NCI-H1092 (cell line): Measurements from ENCODE around the gene RNF213.

Experiments
- DNase-seq: peaks from one replicate; lab custom pipeline; 2025; lab: John Stamatoyannopoulos, UW

Gene RNF213

DNA sequence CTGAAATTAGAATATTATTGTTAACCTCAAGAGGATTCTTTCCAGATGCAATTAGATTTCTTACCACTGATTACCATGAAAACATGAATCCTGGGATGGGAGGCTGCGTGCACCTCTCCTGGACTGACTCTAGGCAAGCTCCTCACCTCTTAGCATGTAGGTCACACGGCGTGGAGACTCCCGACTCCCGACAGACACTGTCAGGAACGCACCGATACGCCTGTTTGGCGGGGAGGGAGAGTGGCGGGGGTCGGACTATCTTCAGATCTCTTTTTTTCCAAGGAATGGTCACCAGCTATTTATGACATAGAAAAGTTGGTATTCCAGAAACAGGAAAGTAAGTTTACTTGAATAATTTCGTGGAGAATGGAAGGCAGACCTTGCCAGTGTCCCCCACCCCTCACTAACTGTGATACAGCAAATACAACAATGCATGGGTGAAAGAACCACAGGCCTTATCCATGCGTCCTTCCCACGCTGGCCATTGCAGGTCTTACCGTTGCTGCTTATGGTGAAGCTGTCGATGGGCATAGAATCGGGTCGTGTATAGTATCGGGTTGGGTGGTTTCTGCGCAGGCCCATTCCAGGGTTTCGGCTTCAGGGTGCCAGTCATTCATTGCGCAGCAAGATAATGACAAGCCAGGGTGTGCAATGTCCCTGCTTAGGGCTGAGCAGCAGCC lies 91.7 kb downstream of the RNF213 start:
- no peak for DNase-seq

DNA sequence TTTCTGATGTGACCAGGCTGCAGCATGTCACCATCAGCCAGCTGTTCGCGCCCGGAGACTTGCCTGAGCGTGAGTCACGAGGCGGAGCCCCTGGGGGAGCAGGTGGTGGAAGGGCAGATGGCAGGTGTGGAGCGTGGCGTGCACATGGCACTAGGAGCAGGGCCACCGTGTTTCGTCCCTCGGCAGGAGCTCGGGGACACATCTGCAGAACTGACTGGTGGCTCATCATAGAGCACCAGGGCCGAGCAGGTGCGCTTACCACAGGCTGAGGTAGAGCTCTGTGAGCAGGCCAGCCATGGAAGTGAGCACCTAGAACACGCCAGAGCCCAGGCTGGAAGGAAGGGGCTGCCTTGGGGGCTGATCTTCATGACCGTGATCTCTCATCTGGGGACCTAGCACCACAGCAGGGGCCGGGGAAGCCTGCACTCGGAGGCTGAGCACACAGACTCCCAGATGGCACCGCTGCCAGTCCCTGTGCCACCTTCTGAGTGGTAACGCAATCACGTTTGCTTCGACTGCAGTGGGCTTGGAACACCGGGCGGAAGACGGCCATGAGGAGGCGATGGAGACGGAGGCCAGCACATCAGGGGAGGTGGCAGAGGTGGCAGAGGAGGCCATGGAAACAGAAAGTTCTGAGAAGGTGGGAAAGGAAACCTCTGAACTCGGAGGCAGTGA lies 92.5 kb downstream of the RNF213 start:
- no peak for DNase-seq

DNA sequence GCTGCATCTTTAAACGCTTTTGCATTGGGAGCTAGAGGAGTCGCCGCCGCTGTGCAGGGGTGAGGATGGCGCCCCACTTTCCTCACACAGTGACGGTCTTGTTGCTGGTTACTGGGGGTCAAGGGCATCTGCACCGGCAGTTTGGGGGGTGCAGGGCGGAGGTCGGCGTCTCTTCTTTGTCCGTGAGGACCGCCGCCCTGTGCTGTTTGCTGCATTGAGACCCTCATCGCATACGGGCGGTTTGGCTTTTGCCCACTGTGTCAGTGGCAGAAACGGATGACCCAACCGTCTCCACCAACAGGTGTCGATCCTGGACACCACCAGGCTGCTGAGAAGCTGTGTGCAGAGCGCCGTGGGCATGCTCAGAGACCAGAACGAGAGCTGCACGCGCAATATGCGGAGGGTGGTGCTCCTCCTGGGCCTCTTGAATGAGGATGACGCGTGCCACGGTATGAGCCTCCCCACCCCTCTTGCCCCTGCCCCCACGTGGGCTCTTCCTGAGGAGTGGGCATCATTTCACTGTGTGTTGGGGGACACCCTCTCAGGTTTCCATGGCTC lies 93.1 kb downstream of the RNF213 start:
- no peak for DNase-seq

DNA sequence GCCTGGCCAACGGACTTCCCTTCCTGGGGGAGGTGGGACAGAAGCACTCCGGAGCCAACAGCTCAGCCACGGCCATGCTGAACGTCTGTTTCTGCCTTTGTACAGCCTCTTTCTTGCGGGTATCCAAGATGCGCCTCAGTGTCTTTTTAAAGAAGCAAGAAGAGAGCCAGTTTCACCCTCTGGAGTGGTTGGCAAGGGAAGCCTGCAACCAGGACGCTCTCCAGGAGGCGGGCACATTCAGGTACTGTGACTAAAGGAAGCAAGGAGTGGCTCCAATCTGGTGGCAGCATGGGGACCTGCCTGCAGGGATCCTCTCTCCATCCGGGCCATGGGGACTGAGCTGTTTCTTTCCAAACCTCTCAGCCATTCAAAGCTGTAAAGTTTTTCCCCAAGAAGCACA lies 93.7 kb downstream of the RNF213 start:
- DNase-seq: no peak

DNA sequence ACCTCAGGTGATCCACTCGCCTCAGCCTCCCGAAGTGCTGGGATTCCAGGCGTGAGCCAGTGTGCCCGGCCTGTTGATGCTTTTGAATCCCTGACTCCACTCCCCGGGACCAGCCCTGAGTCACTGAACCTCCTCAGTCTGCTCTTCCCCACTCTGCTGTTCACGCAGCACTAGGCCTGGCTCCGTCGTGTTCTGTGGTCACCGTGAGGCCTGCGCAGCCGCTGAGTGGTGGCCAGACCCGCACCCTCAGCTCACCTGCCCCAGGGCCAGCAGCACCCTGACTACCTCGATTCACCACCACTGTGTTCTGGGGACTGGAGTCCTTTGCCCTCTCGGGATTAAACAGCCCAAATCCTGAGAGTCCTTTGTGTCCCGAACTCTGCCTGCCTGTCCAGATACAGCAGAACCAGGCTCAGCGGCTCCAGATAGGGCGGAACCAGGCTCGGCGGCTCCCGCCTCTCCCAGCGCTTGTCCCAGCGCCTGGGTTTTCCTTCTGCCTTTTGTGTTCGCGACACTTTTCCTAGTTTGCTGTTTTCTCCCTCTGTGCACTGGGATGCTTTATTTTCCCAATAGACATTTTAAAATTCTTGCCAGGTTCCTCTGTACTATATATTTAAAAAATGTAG lies 95.7 kb downstream of the RNF213 start:
- no peak for DNase-seq

DNA sequence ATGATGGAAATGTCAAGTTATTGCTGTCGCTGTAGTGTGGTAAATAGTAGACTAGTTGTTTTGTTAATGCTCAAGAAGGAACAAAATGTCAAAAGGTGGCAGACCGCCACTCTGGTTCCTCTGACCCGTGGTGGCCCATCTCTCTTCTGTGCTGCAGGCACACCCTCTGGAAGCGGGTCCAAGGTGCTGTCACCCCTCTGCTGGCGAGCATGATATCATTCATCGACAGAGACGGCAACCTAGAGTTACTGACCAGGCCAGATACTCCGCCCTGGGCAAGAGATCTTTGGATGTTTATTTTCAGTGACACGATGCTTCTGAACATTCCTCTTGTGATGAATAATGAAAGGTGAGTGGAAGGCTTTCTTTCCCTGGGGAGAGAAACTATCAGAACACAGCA lies 97.5 kb downstream of the RNF213 start:
- no peak for DNase-seq

DNA sequence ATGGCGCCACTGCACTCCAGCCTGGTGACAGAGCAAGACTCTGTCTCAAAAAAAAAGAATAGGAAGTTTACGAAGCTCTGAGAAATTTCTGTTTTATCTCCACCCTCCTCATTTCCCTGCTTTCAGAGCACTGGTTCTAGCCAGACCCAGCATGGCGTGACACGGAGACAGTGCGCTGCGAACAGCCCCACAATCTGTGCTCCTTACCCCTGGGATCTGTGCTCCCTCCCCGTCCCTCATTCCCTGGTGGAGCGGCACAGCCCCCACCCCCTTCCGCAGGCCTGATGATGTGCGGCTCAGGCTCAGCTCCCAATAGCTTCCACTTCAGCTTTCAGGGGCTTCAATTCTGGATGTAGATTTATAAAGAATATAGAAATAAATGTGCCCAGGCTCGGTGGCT lies 98.2 kb downstream of the RNF213 start:
- DNase-seq: no peak

DNA sequence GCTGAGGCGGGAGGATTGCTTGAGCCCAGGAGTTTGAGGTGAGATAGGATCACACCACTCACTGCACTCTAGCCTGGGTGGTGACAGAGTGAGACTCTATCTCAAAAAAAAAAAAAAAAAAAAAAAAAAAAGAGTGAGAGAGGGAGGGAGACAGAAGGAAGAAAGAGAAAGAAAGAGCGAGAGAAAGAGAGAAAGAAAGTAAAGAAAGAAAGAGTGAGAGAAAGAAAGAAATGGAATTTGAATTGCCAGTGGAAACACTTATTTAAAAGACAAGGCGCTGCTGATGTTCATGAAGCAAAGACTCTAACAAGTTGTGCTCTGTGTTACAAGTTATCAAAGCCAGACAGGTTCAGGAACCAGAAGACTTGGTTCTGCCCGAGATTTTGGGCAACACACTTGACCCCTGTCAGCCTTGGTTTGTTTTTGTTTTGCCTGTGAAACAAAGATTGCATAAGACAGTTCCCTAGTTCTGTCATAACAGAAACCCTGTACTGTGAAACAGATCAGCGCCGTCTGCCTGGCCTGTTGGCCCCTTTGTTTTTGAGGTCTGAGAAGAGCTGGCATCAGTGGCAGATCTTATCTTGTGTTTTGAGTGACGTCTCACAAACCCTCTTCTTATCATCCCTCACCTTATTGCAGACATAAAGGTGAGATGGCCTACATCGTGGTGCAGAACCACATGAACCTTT lies 98.9 kb downstream of the RNF213 start:
- DNase-seq: no peak

DNA sequence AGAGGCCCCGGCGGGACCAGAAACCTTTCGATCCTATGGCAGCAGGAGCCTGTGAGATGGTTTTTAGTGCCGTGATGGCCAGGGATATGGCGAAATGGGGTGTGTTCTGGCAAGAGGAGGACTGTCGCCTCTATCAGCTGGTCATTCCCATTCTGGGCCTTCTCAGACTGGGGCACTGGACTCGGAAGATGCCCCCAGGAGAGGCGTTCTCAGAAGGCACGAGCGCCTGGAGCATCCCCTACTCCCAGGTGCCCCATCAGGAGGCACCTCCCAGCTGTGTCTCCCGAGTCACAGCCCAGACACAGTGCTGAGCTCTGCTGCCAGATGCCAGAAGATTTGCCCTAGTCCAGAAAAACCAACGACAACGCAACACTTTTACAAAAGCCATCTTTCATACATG lies 99.7 kb downstream of the RNF213 start:
- no peak for DNase-seq

DNA sequence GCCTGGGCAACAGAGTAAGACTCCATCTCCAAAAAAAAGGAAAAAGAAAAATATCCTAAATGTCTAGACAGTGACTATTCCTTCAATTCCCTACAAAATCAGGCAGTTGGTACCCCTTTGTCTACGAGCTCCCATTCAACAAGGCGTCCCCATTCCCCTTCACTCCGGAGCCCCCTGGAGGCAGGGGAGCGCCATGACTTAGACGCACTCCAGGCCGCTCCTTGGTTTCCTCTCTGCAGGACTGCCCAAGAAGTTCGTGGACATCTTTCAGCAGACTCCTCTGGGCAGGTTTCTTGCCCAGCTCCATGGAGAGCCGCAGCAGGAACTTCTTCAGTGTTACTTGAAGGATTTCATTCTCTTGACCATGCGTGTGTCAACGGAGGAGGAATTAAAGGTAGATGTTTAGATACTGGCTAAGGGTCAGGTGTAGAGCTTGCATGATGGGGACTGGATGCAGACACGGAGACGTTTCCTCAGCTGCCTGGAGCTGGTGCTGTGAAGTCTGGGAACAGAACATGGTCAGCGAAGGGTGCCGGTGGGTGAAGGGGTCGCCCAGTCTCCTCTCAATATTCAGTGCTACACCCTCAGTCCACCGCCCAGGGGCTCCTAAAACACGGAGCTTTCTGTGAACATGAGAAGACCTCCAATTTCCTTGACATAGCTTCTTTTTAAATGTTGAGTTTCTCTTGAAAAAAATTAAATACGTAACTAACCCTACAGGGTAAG lies 101.0 kb downstream of the RNF213 start:
- no peak for DNase-seq

DNA sequence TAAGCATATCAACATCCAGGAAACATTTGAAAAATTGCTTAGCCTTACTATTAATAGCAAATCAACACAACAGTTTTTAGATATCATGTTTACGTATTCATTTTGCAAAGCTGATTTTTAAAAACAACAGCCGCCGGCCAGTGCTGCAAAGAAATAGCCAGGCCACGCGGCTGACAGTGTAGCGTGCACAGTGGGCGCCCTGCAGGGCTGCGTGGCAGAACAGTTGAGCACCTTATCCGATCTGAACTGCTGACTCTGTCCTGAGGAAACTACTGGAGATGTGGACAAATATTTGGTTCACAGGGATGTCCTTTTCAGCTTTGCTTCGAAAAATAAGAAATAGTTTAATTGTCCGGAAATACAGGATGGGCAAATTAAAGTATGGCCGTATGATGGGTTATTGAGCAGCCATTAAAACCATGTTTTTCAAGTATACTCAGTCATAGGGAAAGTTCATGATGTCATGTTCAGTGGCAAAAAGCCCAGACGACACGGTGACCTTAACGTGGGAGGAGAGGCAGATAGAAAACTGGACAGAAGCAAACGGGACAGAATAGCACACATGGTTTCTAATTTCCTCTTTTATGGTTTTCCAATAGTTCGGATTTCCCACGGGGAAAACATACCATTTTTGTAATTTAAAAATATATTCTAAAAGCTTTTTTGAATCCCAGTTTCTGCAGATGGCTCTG lies 101.9 kb downstream of the RNF213 start:
- DNase-seq: no peak

DNA sequence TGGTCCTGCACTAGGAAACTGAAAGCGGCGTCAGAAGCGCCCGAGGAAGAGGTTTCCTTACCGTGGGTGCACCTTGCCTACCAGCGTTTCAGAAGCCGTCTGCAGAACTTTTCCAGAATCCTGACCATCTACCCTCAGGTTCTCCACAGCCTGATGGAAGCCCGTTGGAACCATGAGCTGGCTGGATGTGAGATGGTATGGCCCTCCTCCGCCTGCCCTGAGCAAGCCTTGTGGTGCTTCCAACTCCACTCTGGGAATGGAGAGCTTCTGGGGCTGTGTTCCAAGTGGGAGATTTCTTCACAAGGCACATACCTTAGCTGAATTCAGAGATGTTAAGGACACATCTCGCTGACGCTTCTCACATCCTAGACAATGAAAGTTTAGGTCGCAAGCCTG lies 102.5 kb downstream of the RNF213 start:
- DNase-seq: no peak

DNA sequence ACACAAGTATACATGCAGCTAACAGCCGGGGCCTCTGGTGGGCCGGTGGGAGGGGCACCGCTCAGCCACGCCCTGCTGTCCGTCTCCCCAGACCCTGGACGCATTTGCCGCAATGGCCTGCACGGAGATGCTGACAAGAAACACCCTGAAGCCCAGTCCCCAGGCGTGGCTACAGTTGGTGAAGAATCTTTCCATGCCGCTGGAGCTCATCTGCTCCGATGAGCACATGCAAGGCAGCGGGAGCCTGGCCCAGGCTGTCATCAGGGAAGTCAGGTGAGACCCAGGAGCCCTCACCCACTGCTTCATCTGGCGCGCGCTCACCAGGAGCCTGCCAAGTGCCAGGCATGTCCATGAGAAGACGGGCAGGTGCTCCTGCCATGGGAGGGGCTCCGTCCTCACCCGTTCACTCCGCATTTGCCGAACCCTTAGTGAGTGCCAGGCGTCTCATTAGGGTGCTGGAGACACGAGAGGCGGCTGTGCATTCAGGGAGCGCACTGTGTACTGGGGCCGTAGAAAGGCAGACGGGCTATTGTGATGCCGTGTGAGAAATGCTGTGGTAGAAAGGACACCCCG lies 103.0 kb downstream of the RNF213 start:
- no peak for DNase-seq

DNA sequence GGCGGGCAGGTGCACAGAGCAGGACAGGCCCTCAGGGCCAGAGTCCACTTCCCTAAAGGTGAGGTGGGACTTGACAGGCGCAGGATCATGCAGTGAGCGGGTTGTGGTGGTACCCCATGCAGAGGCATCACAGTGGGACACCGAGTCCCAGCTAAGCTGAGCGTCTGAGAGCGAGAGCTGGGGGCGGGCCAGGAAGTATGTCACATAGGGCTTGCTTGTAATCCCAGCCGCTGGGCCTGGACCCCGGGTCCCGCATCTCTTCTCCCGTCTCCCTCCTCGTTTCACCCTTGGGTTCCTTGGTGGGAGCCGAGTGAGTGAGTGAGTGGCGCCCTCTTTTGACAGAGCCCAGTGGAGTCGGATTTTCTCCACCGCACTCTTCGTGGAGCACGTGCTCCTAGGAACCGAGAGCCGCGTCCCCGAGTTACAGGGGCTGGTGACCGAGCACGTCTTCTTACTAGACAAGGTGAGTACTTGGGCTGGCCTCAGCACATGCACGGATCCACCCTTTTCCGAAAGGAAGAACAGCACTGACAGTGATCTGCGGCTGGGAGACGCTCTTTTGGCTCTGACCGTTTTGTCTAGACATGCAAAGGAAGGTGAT lies 103.5 kb downstream of the RNF213 start:
- no peak for DNase-seq

DNA sequence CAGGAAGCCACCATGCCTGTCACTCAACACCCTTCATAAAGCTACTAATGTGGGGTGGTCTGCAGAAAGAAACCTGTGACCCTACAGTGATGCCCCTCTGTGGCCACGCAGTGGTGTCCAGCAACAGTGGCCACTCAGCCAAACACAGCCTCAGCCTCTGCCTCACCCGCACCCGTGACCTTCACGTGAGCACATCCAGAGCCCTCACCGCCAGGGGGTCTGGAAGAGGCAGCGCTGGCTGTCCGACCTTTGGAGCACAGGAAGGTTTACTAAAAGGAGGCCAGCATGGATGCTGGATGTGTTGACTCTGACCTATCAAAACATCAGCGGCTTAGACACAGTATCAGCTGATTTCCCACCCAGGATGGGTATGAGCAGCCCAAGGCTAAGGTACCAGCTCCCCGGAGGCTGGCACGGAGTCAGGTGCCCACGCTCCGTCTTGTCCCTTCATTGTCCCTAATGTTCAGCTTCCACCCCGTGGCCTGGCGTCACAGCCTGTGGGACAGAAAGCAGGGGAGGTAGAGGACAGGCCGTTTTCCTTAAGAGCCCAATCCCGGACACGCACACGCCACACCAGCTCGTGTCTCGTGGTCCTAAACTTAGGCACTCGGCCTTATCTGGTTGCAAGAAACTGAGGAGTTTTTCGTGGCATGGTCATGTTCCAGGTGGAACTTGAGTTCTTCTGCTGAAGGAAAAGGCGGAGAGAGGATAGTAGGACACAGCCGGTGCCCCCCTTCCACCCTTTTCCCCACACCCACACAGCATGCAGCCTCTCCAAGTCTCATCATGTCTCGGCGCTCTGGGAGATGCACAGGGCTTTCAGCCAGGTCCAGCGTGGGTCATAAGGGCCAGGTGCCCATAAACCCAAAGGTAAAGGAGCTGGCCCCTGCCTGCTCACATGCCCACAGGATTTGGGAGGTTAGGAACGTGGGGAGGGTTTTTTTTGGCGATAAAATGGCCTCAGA lies 104.6 kb downstream of the RNF213 start:
- DNase-seq: no peak

DNA sequence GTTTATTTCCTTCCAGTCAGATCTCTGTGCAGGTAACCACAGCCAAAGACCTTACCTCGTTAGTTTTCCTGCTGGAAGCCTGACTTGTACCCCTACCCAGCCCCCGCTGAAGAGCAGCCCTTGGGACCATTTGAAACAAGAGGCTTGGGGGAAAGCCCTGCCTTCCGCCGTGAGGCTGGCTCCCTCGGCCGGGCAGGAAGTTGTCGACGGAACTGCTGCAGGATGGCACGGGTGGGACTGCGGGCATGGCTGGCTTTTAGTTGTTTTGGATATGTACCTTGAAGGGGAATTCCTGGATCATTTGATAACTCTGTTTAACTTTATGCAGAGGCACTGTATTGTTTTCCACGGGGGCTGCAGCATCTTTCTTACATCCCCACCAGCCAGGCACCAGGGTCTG lies 105.3 kb downstream of the RNF213 start:
- DNase-seq: no peak

DNA sequence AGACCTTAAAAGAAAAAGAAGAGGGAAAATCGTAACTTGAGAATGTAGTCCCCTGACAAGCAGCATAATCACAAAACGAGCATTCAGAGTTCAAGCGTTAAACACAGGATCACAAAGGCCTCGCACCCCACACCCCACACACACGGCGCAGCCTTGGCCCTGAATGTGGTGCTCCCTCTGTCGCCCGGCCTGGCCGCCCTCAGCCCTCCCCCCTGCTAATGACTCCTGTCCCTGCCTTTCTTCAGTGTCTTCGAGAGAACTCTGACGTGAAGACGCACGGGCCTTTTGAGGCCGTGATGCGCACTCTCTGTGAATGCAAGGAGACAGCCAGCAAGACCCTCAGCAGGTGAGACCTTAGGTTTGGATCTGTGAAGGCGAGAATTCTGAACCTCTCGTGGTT lies 106.9 kb downstream of the RNF213 start:
- DNase-seq: no peak

DNA sequence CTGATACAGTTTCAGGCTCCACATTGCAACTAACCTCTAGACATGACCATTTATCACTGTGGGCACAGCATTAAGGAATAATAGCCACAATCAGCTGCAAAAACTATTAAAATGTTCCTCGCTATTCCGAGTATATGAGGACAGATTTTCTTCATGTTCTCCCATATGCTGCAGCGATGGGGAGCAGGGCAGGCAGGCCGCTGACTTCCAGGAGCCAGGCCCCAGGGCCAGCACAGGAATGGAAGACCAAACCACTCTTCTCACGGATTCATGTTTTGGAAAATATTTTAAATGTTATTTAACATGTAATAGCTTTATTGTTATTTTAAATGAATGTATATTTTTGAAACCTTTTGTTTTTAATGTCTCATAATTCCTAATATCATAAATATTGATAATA lies 110.5 kb downstream of the RNF213 start:
- DNase-seq: no peak

DNA sequence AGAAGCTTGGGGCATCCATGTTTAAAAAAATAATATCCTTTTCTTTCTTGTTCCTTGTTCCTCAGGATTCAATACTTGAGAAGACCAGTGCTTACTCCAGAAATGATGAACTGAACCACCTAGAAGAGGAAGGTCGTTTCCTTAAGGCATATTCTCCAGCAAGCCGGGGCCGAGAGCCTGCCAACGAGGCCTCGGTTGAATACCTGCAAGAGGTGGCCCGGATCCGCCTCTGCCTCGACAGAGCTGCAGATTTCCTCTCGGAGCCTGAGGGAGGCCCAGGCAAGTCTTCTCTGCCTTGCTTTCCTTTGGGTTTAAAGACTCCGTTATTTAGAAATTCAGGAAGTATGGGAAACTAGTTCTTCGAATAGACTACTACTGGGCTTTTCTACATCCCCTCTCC lies 111.8 kb downstream of the RNF213 start:
- no peak for DNase-seq
